Measurements from ENCODE around the gene ALOX12.

ALOX12 gene

DNA sequence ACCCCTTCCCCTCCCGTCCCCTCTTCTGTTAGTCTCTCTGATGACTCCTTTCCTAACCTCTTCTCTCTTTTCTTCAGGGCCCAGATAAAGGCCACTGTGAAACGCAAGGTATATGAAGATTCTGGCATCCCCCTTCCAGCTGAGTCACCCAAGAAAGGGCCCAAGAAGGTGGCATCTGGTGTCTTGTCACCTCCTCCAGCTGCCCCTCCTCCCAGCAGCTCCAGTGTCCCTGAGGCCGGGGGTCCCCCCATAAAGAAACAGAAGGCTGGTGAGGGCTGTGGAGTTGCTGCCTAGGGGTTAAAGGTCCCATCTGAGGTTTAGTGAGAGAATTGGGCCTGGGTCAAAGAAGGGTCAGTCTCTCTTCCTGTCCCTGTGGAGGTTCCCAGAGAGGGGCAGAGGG lies 20.6 kb downstream of the ALOX12 start:
- peaks cover 41% of the 10 kb centered on the region for H3K79me2 ChIP-seq (ENCODE audit: low read length)
- TF ChIP-seq EZH2phosphoT487 (IDR thresholded peaks at IDR 0.05; ENCODE audit: low read length) = no peak
- TF ChIP-seq, protein P1, sequence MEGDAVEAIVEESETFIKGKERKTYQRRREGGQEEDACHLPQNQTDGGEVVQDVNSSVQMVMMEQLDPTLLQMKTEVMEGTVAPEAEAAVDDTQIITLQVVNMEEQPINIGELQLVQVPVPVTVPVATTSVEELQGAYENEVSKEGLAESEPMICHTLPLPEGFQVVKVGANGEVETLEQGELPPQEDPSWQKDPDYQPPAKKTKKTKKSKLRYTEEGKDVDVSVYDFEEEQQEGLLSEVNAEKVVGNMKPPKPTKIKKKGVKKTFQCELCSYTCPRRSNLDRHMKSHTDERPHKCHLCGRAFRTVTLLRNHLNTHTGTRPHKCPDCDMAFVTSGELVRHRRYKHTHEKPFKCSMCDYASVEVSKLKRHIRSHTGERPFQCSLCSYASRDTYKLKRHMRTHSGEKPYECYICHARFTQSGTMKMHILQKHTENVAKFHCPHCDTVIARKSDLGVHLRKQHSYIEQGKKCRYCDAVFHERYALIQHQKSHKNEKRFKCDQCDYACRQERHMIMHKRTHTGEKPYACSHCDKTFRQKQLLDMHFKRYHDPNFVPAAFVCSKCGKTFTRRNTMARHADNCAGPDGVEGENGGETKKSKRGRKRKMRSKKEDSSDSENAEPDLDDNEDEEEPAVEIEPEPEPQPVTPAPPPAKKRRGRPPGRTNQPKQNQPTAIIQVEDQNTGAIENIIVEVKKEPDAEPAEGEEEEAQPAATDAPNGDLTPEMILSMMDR (IDR thresholded peaks at IDR 0.05; ENCODE audit: low read length) = no peak
- peaks cover 37% of the 10 kb centered on the region for H3F3A ChIP-seq (ENCODE audit: insufficient read depth, low read length)
- H3K36me3 ChIP-seq (replicated peaks; ENCODE audit: insufficient read depth, low read length) = no peaks in the 10 kb centered on the region
- peak overlapping the region; percentile 99 for H3K9ac ChIP-seq (ENCODE audit: low read length)
- no peaks in the 10 kb centered on the region for H3K27me3 ChIP-seq (replicated peaks; ENCODE audit: insufficient read depth, low read length)
- peaks cover 14% of the 10 kb centered on the region for H3K4me1 ChIP-seq (ENCODE audit: low read length)
- no peaks in the 10 kb centered on the region for H3K9me2 ChIP-seq (replicated peaks; ENCODE audit: insufficient read depth, low read length)
- H3K27ac ChIP-seq (ENCODE audit: low read length) = peak overlapping the region; percentile 100
- no peak for DNase-seq
- no peaks in the 10 kb centered on the region for H4K20me1 ChIP-seq (ENCODE audit: insufficient read depth, low read length)
- H3K9me3 ChIP-seq (replicated peaks; ENCODE audit: insufficient read depth, low read length) = no peaks in the 10 kb centered on the region
- peak overlapping the region; percentile 89 for H3K4me3 ChIP-seq (ENCODE audit: low read length)
- H2AFZ ChIP-seq (ENCODE audit: low read length) = no peak overlapping the region
- peak overlapping the region; percentile 93 for H3K4me2 ChIP-seq (ENCODE audit: low read depth, low read length)

DNA sequence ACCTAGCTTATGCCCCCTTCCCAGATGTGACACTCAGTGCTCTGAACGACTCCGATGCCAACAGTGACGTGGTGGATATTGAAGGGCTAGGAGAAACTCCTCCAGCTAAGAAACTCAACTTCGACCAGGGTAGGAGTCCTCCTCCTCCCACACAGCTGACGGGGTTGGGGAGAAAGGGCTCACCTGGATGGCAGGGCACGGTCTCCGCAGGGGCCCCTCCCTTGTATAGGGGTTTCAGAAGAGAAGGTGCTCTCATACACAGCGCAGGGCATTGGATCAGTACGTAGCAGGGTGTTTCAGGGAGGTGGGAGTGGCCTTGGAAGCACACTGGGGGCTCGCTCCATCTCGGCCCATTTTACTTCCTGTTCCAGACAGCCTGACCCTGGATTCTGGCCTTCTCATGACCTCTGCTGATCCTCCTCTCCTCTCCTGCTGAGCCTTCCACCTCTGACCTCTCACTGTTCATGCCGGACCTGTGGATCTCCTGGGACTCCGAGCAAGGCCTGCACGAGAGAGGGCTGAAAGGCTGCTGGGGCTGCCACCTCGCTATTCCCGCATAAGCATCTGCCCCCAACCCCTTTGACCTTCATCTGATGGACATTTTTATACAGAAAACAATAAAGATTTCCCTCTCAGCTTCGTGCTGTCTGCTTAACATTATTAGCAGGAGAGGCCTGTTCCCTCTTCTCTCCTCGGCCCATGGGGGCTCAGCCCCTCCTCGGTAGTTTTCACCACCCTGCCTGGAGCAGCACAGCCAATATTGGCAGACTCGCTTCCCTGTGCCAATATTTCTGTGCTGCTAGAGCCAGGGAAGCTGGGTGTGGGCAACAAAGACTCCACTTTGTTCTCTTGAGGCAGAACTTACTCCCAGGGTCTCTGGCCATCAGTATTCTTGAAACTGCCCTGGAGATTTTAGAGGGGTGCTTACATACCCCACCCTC lies 21.3 kb downstream of the ALOX12 start:
- TF ChIP-seq, protein P1 (IDR thresholded peaks at IDR 0.05; ENCODE audit: low read length) = no peak
- no peak for TF ChIP-seq EZH2 (optimal IDR thresholded peaks at IDR 0.05; ENCODE audit: low read depth, low read length)
- TF ChIP-seq EZH2phosphoT487 (IDR thresholded peaks at IDR 0.05; ENCODE audit: low read length) = no peak
- peak overlapping the region; percentile 100; the same call in 1 of the 2 replicates for H3K27ac ChIP-seq (ENCODE audit: low read length)
- no peak for DNase-seq
- peaks cover 16% of the 10 kb centered on the region for H3K4me1 ChIP-seq (ENCODE audit: low read length)
- no peak overlapping the region for H2AFZ ChIP-seq (ENCODE audit: low read length)
- no peaks in the 10 kb centered on the region for H3K27me3 ChIP-seq (replicated peaks; ENCODE audit: insufficient read depth, low read length)
- peaks cover 37% of the 10 kb centered on the region for H3F3A ChIP-seq (ENCODE audit: insufficient read depth, low read length)
- H4K20me1 ChIP-seq (ENCODE audit: insufficient read depth, low read length) = no peaks in the 10 kb centered on the region
- H3K9me3 ChIP-seq (replicated peaks; ENCODE audit: insufficient read depth, low read length) = no peaks in the 10 kb centered on the region
- H3K9me2 ChIP-seq (replicated peaks; ENCODE audit: insufficient read depth, low read length) = no peaks in the 10 kb centered on the region
- no peaks in the 10 kb centered on the region for H3K36me3 ChIP-seq (replicated peaks; ENCODE audit: insufficient read depth, low read length)
- H3K79me2 ChIP-seq (ENCODE audit: low read length) = peaks cover 33% of the 10 kb centered on the region
- H3K4me3 ChIP-seq (ENCODE audit: low read length) = no peak overlapping the region
- H3K9ac ChIP-seq (ENCODE audit: low read length) = peak overlapping the region; percentile 99; the same call in 1 of the 2 replicates
- H3K4me2 ChIP-seq (ENCODE audit: low read depth, low read length) = peak overlapping the region; percentile 93; the same call in 1 of the 2 replicates

DNA sequence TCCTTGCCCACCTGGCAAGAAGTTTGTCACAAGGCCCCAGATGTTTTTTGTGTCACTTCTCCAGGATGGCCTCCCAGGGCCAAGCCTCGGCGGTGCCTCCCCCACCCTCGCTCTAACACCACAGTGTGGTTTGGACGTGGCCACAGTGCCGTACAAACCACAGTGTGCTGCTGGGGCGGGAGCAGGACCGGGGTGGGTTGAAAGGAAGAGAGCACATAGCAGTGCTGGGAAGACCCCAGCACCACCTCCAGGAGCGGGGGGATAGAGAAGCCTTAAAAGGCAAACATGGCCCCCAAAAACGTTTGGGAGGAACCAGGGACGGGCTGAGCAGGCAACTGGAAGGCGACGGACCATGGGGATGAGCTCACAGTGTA lies 22.0 kb downstream of the ALOX12 start:
- no peaks in the 10 kb centered on the region for H3K36me3 ChIP-seq (replicated peaks; ENCODE audit: insufficient read depth, low read length)
- no peak for DNase-seq
- H3F3A ChIP-seq (ENCODE audit: insufficient read depth, low read length) = peaks cover 37% of the 10 kb centered on the region
- H3K4me2 ChIP-seq (ENCODE audit: low read depth, low read length) = no peak overlapping the region
- no peaks in the 10 kb centered on the region for H3K27me3 ChIP-seq (replicated peaks; ENCODE audit: insufficient read depth, low read length)
- H3K27ac ChIP-seq (ENCODE audit: low read length) = no peak overlapping the region
- H2AFZ ChIP-seq (ENCODE audit: low read length) = no peak overlapping the region
- TF ChIP-seq EZH2phosphoT487 (IDR thresholded peaks at IDR 0.05; ENCODE audit: low read length) = no peak
- TF ChIP-seq, protein P1 (IDR thresholded peaks at IDR 0.05; ENCODE audit: low read length) = no peak
- no peak for TF ChIP-seq EZH2 (optimal IDR thresholded peaks at IDR 0.05; ENCODE audit: low read depth, low read length)
- H3K9ac ChIP-seq (ENCODE audit: low read length) = no peak overlapping the region
- H3K9me3 ChIP-seq (replicated peaks; ENCODE audit: insufficient read depth, low read length) = no peaks in the 10 kb centered on the region
- H3K4me1 ChIP-seq (ENCODE audit: low read length) = peaks cover 22% of the 10 kb centered on the region
- no peaks in the 10 kb centered on the region for H4K20me1 ChIP-seq (ENCODE audit: insufficient read depth, low read length)
- H3K9me2 ChIP-seq (replicated peaks; ENCODE audit: insufficient read depth, low read length) = no peaks in the 10 kb centered on the region
- peaks cover 27% of the 10 kb centered on the region for H3K79me2 ChIP-seq (ENCODE audit: low read length)
- no peak overlapping the region for H3K4me3 ChIP-seq (ENCODE audit: low read length)
